ENCODE results near the gene SNAP91.
"Not testable (repeated sequence)": the region's sequence is repeated elsewhere in the genome, so short reads cannot be mapped to it uniquely, and the experiment has no call there.

SNAP91 gene

GRCh38 chr6:83708546-83708969, 343 bp downstream of the SNAP91 start:
- H3K9ac ChIP-seq (ENCODE audit: low read length): no peak overlapping the region
- H3K27me3 ChIP-seq (ENCODE audit: control insufficient read depth, insufficient read depth, low read length): peaks cover 8% of the 10 kb centered on the region
- H3K4me1 ChIP-seq (ENCODE audit: control insufficient read depth, insufficient read depth, low read length): no peaks in the 10 kb centered on the region
- peak overlapping the region; percentile 46 for H3K4me3 ChIP-seq (ENCODE audit: low read length)
- no peaks in the 10 kb centered on the region for H3K36me3 ChIP-seq (ENCODE audit: control insufficient read depth, insufficient read depth, low read length)
- H3K27ac ChIP-seq (ENCODE audit: low read depth, low read length): no peak overlapping the region

DNA sequence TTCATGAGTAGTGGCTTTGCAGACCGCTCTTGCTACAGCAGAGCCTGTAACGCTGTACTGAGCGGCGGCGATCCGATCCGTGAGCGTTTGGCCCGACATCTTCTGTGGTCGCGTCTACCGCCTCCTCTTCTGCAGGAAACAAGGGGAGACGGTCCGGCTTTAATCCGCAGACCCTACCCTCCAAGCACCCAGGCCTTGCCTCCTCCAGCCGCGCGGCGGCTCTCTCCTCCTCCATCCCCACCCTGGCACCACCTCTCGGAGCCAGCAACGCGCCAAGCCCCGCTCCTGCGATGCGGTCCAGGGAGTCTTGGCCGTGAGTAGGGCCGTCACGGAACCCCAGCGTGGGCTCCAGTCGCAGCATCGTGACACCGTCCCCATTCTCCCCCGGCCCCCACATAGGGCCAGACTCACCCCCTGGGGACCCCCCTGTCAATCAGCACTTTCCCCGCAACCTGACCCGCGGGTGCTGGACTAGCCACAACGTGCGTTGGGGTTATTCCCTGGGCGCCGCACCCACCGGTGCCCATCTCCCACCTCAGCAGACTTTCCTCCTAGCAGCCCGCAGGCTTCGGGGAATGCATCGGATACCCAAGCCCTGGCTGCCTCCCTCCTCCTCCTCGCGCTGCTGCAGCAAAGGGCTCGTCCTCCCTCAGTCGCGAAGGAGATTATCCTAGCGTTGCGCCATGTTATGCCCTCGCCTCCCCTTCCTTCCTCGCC, 914 bp downstream of the SNAP91 start:
- Histone ChIP-seq H3K36me3 (ENCODE audit: control insufficient read depth, insufficient read depth, low read length) (no peaks in the 10 kb centered on the region), H3K9ac (ENCODE audit: low read length) (no peak overlapping the region), H3K27me3 (ENCODE audit: control insufficient read depth, insufficient read depth, low read length) (peaks cover 8% of the 10 kb centered on the region)

GRCh38 chr6:83702749-83703148, 6.2 kb downstream of the SNAP91 start:
- Histone ChIP-seq H3K4me1 (ENCODE audit: control insufficient read depth, insufficient read depth, low read length) (no peaks in the 10 kb centered on the region), H3K27ac (ENCODE audit: low read depth, low read length) (no peak overlapping the region), H3K36me3 (ENCODE audit: control insufficient read depth, insufficient read depth, low read length) (no peaks in the 10 kb centered on the region), H3K9ac (ENCODE audit: low read length) (no peak overlapping the region), H3K27me3 (ENCODE audit: control insufficient read depth, insufficient read depth, low read length) (peaks cover 5% of the 10 kb centered on the region), H3K4me3 (ENCODE audit: low read length) (no peak overlapping the region)

More for the DNA sequence above, 914 bp downstream of the SNAP91 start:
- Histone ChIP-seq H3K27ac (ENCODE audit: low read depth, low read length) (no peak overlapping the region), H3K4me1 (ENCODE audit: control insufficient read depth, insufficient read depth, low read length) (no peaks in the 10 kb centered on the region), H3K4me3 (ENCODE audit: low read length) (peak overlapping the region; percentile 46)

- Histone ChIP-seq H3K36me3 (ENCODE audit: control insufficient read depth, insufficient read depth, low read length) (no peaks in the 10 kb centered on the region), H3K4me1 (ENCODE audit: control insufficient read depth, insufficient read depth, low read length) (no peaks in the 10 kb centered on the region), H3K27me3 (ENCODE audit: control insufficient read depth, insufficient read depth, low read length) (no peaks in the 10 kb centered on the region)
Observed at GRCh38 chr6:83702077-83702476, 6.8 kb downstream of the SNAP91 start.

DNA sequence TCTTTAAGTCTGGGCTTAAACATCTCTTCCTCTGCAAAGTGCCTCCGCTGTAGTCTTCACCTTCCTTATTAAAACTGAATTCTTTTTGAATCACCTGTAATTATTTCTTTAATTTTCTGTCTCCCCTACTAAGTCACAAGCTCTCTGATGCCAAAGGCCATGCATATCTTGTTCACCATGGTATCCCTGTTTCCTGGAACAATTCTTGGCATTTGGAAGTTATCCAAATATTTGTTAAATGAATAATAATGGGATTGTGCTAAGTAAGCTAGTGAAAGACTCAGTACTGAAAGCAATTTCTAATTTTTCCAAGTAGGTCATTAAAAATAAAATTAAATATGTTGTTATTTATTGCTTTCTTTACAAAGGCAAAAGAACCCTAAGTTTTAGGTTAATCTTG, 12.2 kb downstream of the SNAP91 start:
- Histone ChIP-seq H3K27me3 (ENCODE audit: control insufficient read depth, insufficient read depth, low read length) (no peaks in the 10 kb centered on the region), H3K36me3 (ENCODE audit: control insufficient read depth, insufficient read depth, low read length) (no peaks in the 10 kb centered on the region), H3K27ac (ENCODE audit: low read depth, low read length) (no peak overlapping the region), H3K9ac (ENCODE audit: low read length) (no peak overlapping the region), H3K4me1 (ENCODE audit: control insufficient read depth, insufficient read depth, low read length) (no peaks in the 10 kb centered on the region), H3K4me3 (ENCODE audit: low read length) (no peak overlapping the region)

More at GRCh38 chr6:83702077-83702476, 6.8 kb downstream of the SNAP91 start:
- Histone ChIP-seq H3K4me3 (ENCODE audit: low read length) (no peak overlapping the region), H3K27ac (ENCODE audit: low read depth, low read length) (no peak overlapping the region), H3K9ac (ENCODE audit: low read length) (no peak overlapping the region)

DNA sequence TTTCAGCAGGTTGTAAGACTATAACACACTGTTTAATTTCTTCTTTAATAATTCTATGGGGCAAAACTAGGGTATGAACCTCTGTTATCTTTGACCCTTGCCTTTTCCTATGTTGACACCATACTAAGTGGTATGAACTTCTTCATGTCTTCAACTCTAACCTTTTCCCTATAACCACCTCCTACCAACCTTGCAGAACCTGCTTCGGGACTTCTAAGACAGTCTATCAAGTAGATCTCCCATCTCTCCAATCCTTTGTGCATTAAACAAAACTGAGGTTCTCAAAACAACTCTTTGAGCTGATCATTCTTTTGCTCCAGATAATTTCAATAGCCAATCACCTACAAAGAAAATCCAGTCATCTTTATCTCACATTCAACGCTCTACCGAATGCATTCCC, 23.4 kb downstream of the SNAP91 start:
- H3K27me3 ChIP-seq (ENCODE audit: control insufficient read depth, insufficient read depth, low read length): no peaks in the 10 kb centered on the region
- no peak overlapping the region for H3K4me3 ChIP-seq (ENCODE audit: low read length)
- H3K36me3 ChIP-seq (ENCODE audit: control insufficient read depth, insufficient read depth, low read length): no peaks in the 10 kb centered on the region
- H3K4me1 ChIP-seq (ENCODE audit: control insufficient read depth, insufficient read depth, low read length): no peaks in the 10 kb centered on the region
- H3K9ac ChIP-seq (ENCODE audit: low read length): no peak overlapping the region
- no peak overlapping the region for H3K27ac ChIP-seq (ENCODE audit: low read depth, low read length)

DNA sequence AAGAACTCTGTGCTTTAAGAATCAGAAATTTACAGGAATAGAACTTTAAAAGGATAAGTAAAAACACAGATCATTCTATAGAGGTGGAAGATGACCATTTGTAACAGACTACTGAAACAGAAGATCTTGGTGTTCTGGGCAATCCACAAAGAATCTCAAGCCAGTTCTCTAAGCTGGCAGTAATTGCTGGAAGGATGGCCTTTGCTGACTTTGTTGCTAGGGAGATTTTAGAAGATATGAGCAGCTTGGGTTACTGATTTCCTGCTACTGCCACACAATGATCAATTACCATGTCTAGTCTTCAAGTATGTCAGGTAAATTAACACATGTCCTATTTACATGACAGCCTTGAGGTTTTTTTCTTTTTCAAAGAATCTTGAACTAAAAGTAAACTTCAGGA, 31.1 kb downstream of the SNAP91 start:
- no peak overlapping the region for H3K4me3 ChIP-seq (ENCODE audit: low read length)

GRCh38 chr6:83637953-83638352, 70.9 kb downstream of the SNAP91 start:
- no peaks in the 10 kb centered on the region for H3K36me3 ChIP-seq (ENCODE audit: control insufficient read depth, insufficient read depth, low read length)
- no peak overlapping the region for H3K27ac ChIP-seq (ENCODE audit: low read depth, low read length)

More for the DNA sequence above, 31.1 kb downstream of the SNAP91 start:
- no peak overlapping the region for H3K27ac ChIP-seq (ENCODE audit: low read depth, low read length)
- no peak overlapping the region for H3K9ac ChIP-seq (ENCODE audit: low read length)
- no peaks in the 10 kb centered on the region for H3K27me3 ChIP-seq (ENCODE audit: control insufficient read depth, insufficient read depth, low read length)
- no peaks in the 10 kb centered on the region for H3K36me3 ChIP-seq (ENCODE audit: control insufficient read depth, insufficient read depth, low read length)
- H3K4me1 ChIP-seq (ENCODE audit: control insufficient read depth, insufficient read depth, low read length): no peaks in the 10 kb centered on the region

GRCh38 chr6:83636800-83637199, 72.1 kb downstream of the SNAP91 start:
- H3K27ac ChIP-seq (ENCODE audit: low read depth, low read length): no peak overlapping the region
- H3K36me3 ChIP-seq (ENCODE audit: control insufficient read depth, insufficient read depth, low read length): no peaks in the 10 kb centered on the region

More at GRCh38 chr6:83637953-83638352, 70.9 kb downstream of the SNAP91 start:
- Histone ChIP-seq H3K4me1 (ENCODE audit: control insufficient read depth, insufficient read depth, low read length) (no peaks in the 10 kb centered on the region), H3K27me3 (ENCODE audit: control insufficient read depth, insufficient read depth, low read length) (no peaks in the 10 kb centered on the region), H3K4me3 (ENCODE audit: low read length) (no peak overlapping the region), H3K9ac (ENCODE audit: low read length) (no peak overlapping the region)

DNA sequence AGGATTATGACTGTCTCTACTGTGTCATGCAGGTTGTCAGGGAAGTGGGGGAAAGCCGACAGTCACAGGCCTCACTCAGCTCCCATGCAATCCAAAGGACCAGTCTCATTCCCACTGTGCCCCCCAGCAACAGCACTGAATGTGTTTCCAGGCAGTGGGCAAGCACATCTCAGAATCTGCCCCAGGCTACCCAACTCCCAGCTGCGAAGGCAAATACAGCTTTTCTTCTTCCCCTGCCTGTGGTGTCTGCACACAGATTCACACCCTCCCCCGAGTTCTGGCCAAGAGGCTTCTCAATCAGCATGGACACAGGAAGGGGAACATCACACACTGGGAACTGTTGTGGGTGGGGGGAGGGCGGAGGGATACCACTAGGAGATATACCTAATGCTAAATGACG, 75.3 kb downstream of the SNAP91 start:
- H3K27me3 ChIP-seq (ENCODE audit: control insufficient read depth, insufficient read depth, low read length): no peaks in the 10 kb centered on the region
- no peak overlapping the region for H3K27ac ChIP-seq (ENCODE audit: low read depth, low read length)
- H3K36me3 ChIP-seq (ENCODE audit: control insufficient read depth, insufficient read depth, low read length): no peaks in the 10 kb centered on the region
- H3K4me3 ChIP-seq (ENCODE audit: low read length): no peak overlapping the region
- H3K4me1 ChIP-seq (ENCODE audit: control insufficient read depth, insufficient read depth, low read length): no peaks in the 10 kb centered on the region
- H3K9ac ChIP-seq (ENCODE audit: low read length): no peak overlapping the region

More at GRCh38 chr6:83636800-83637199, 72.1 kb downstream of the SNAP91 start:
- H3K9ac ChIP-seq (ENCODE audit: low read length): no peak overlapping the region
- H3K4me1 ChIP-seq (ENCODE audit: control insufficient read depth, insufficient read depth, low read length): no peaks in the 10 kb centered on the region
- no peak overlapping the region for H3K4me3 ChIP-seq (ENCODE audit: low read length)
- no peaks in the 10 kb centered on the region for H3K27me3 ChIP-seq (ENCODE audit: control insufficient read depth, insufficient read depth, low read length)

DNA sequence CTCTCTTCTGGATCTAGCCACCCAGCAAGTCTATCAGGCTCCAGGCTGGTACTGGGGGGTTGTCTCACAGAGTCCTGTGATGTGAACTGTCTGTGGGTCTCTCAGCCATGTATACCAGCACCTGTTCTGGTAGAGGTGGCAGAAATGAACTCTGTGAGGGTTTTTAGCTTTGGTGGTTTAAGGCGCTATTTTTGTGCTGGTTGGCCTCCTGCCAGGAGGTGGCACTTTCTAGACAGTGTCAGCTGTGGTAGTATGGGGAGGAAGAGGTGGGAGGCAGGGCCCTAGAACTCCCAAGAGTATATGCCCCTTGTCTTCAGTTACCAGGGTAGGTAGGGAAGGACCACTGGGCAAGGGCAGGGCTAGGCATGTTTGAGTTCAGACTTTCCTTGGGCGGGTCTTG, 75.8 kb downstream of the SNAP91 start:
- Histone ChIP-seq H3K27ac (ENCODE audit: low read depth, low read length) (no peak overlapping the region), H3K27me3 (ENCODE audit: control insufficient read depth, insufficient read depth, low read length) (no peaks in the 10 kb centered on the region), H3K4me1 (ENCODE audit: control insufficient read depth, insufficient read depth, low read length) (no peaks in the 10 kb centered on the region), H3K4me3 (ENCODE audit: low read length) (no peak overlapping the region), H3K36me3 (ENCODE audit: control insufficient read depth, insufficient read depth, low read length) (no peaks in the 10 kb centered on the region), H3K9ac (ENCODE audit: low read length) (no peak overlapping the region)

GRCh38 chr6:83629908-83630307, 79.0 kb downstream of the SNAP91 start:
- H3K4me3 ChIP-seq (ENCODE audit: low read length); H3K36me3 ChIP-seq (ENCODE audit: control insufficient read depth, insufficient read depth, low read length); H3K4me1 ChIP-seq (ENCODE audit: control insufficient read depth, insufficient read depth, low read length); H3K9ac ChIP-seq (ENCODE audit: low read length); H3K27me3 ChIP-seq (ENCODE audit: control insufficient read depth, insufficient read depth, low read length); H3K27ac ChIP-seq (ENCODE audit: low read depth, low read length): not testable (repeated sequence)
